ENCODE measurements around the gene AFAP1.

The AFAP1 gene

GRCh38 chr4:7710576-7711306 is 228.9 kb downstream of the AFAP1 start:
- no peak for DNase-seq

- DNase-seq = no peak
Observed at GRCh38 chr4:7710126-7710525, 229.5 kb downstream of the AFAP1 start.

- DNase-seq = no peak
Observed at GRCh38 chr4:7709431-7709830, 230.2 kb downstream of the AFAP1 start.

GRCh38 chr4:7708981-7709380 is 230.7 kb downstream of the AFAP1 start:
- no peak for DNase-seq

All from stimulated activated CD4-positive, alpha-beta T cell treated with anti-CD3 and anti-CD28 coated beads, Interleukin-1b, Interleukin-23, amount 100 ng/mL, for 48 hours (primary cell).